Ureter (tissue), 1 donor: ENCODE results near the gene INF2. TPM values are rescaled to one million over a fixed set of nuclear protein-coding genes. Genes with fewer than 3 reads are reported as not detected.
A peak's percentile ranks its signal among the peaks of the same experiment; 100 is the strongest.

Experiments used
- DNase-seq: peaks from one replicate; pipeline ENCODE4 v3.0.0-alpha.2; 2020; ENCODE audit warnings: low spot score
- total RNA-seq: library from RNA; stranded (reverse); gene quantifications from one replicate; pipeline ENCODE4 v1.2.4, GENCODE V29; 2023
- donor health status: DM: yes; HTN: yes; CAD: no.

The INF2 gene
- total RNA-seq, 1 donor from 2014 or later, result 81.6 TPM

DNA sequence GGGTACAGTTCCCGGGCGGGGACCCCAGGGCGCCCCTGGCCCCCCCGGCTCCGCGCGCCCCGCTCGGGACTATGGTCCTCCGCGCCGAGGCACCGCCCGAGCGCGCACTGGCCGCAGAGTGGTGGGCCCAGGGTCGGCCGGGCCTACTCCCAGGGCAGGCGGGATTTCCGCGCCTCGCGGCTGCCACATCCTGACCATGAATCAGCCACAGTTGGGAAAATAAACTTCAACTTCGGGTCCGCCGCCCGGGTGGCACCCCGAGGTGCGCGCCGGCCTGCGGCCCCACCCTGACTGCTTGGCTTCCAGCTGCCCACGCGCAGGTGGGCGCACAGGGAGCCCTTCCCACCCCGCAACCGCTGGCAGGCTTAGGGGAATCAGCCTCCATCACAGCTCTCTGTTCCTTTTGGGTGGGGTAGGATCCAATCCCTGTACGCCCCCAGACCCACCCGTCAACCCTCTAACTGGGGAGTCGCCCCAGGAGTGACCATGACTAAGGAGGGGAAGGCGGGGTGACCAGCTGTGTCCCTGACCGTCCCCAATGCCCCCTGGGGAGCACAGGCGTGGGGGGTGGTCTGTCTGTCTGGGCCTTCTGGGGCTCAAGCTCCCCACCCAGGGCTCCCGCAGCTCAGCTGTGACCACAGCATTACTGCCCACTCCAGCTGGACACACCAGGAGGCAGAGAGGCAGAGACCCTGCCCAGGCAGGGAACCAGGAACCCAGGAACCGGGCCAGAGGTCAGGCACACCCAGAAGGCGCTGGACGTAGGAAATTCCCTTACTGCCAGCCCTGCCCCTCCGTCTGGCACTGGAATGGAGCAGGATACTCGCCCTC, 678 bp downstream of the INF2 start:
- DNase-seq, result no peak

DNA sequence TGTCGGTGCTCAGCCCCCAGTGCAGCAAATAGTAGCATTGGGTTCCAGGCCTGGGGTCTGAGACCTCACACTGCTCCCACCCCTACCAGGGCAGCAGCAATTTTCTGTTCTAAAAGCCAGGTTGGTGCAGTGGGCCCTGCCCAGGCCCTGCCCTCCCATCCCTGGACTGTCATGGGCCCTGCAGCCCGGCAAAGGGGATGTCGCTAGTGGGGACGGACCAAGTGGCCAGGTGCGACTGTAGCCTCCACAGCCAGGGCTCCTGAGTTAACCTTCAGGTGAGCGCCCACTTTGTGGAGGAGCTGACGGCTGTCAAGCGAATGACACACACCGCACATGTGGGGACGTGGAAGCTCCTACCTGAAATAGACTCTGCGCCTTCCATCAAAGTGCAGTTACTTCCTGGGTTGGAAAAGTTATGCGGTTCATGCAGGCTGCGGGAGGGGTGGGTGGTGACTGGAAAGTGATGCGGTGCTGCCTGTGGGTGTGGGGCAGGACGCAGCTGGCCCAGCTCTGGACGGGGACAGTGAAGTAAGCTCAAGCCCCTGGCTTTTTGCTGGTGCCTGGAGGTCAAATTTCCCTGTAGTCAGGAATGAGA, 1.5 kb downstream of the INF2 start:
- no peak for DNase-seq

DNA sequence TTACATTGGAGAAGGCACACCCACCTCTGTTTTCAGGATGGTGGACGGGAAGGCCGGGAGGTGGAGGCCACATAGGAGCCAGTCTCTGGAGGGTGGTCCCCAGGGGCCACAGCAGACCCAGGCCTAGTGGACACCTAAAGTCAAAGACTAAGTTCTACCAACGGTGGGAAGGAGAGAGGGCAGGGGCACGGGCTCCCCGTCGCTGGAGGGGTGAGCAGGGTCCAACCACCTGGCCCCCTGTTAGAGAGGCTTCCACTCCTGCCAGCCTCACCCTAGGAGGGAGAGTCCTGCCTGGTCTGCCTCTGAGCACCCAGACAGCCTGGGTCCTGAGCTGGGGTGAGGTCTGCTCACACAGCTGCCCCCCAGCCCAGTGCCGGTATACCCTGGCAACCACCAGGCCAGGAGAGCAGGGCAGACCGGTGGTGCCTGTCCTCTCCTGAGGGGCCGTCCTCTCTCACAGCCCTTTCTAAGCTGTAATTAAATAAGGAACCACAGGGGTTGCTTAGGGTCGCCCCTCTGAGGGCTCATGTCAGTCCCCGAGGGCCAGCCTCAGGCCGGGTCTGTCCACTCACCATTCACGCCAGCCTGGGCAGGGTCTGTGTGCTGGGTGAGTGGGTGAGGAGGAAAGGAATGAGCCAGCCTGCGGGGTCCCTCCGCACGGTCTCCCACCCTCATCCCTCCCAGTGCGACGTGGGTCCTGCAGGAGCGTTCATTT, 2.3 kb downstream of the INF2 start:
- no peak for DNase-seq

DNA sequence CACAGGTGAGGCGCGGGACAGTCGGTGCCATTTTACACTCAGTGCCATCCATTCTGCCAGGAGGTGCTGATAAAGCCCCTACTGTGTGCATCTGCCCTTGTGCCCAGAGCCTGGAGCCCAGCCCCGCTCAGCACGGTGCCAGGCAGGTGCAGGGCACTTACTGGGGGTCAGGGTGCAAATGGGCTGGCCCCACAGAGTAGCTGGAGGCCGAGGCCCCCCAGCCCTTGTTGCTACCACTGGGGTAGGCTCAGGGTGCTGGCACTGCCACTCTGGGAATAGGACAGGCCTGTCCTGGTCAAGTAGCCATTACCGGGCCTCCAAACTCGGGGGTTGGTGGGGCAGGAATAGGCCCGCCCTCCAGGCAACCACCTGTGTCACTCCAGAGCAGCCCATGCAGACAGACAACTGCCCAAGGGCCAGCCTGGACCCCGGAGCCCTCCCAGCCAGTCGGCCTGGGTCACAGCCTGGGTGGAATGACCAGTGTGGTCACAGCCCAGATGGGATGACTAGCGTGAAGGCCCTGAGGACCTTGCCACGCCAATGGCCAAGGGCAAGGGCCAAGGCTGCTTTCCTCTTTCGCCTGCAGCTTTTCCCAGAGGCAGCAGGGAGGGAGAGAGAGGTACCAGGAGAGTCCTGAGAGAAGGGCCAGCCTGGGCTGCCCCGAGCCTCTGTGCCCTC, 3.0 kb downstream of the INF2 start:
- DNase-seq, result no peak

DNA sequence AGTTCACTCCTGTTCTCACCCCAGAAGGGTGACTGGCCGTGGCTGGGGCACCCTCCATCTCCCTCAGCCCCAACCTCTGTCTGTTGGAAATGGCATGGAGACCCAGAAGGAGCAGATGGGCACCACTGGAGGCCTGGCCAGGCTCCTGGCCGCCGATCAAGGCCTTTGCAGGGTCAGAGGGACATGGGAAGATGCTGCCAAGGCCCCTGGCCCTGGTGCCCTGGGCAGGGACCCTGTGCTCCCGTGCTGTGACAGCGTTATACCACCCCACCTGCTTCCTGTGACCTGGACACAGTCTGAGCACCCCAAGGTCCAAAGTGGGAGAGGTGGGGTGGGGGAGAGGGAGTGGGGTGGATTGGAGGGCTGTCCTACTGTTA, 3.5 kb downstream of the INF2 start:
- DNase-seq, result no peak

- no peak for DNase-seq
Observed at GRCh38 chr14:104693482-104694431, 4.3 kb downstream of the INF2 start.

- DNase-seq, result no peak
Observed at GRCh38 chr14:104694475-104694950, 5.1 kb downstream of the INF2 start.

- no peak for DNase-seq
Observed at GRCh38 chr14:104694991-104695659, 5.7 kb downstream of the INF2 start.

DNA sequence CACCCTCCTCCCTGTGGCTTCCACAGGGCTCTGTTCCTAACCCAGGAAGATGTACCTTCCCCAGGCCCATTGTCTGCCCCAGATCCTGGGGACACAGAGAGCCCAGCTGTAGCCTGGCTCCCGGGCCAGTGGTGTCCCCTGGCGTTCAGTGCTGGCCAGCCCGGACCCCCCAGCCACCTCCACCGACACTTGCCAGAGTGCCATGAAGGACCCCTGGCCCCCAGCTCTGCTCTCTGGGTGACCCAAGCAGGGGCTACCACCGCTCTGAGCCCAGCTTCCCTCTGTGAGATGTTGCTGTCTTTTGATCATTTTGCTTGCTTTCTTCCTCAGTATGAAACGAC, 6.2 kb downstream of the INF2 start:
- no peak for DNase-seq

- no peak for DNase-seq
Observed at GRCh38 chr14:104696671-104697316, 7.4 kb downstream of the INF2 start.

GRCh38 chr14:104697317-104697703, 7.9 kb downstream of the INF2 start:
- no peak for DNase-seq

DNA sequence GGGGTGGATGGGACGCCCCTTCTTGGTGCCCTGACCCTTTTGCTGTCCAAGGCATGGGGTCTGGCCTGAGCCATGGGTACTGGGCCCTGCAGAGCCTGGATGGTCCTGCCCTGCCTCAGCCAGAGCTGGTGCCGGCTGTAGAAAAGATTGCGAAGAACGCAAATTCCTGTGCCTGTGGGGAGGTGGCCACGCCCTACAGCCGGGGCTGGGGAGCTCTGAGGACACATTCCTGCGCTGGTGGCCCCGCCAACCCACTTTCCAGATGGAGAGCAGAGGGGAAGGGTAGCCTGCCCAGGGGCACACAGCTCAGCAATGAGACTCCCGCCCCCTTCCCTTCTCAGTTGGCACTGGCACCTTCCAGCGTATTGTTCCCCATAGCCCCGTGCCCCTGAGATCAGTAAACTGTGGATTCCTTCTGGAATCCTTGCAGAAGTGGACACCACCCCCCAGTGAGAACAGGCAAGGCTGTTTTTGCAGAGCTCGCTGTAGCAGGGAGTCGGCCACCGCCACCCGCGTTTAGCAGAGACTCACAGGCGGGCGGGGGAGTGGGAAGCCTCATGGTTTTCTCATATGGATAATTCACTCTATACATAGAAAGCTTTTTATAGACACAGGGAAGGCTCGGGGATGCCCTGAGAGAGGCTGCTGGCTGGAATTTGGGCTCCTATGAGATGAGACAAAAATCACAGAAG, 8.6 kb downstream of the INF2 start:
- DNase-seq, result no peak

DNA sequence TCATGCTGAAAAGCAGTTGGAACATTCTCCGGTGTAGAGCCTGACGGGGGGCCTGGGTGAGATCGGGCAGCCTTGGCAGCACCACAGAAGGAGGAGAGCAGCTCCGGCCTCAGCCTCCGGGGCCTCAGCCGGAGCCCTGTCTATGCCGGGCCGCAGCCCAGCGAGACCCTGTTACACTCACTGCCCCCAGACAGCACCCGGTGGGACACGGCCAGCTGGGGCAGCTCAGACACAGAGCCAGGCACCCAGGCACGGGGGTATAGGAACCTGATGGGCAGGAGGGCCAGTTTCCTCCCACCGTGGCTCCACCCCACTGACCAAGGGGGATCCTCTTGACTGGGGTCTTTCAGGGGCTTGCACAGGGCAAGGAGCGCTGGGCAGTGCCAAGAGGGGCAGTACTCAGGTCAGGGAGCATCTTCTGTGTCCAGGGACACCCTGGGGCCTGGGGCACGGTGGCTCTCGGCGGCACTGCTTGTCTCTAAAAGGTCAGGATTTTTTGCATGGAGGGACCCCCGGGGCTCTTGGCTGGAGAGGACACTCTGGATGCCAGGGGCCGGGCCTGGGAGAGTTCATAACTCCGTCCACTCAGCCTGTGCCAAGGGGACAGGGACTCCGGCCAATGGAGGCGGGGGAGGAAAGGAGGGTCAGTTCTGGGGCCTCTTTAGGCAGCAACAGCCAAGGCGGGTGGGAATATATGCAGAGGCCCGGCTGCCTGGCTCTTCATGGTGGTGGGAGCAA, 9.4 kb downstream of the INF2 start:
- DNase-seq, result peak; percentile 74

GRCh38 chr14:104699426-104699748, 10.0 kb downstream of the INF2 start:
- no peak for DNase-seq

- DNase-seq, result no peak
Observed at GRCh38 chr14:104700225-104700651, 10.8 kb downstream of the INF2 start.

DNA sequence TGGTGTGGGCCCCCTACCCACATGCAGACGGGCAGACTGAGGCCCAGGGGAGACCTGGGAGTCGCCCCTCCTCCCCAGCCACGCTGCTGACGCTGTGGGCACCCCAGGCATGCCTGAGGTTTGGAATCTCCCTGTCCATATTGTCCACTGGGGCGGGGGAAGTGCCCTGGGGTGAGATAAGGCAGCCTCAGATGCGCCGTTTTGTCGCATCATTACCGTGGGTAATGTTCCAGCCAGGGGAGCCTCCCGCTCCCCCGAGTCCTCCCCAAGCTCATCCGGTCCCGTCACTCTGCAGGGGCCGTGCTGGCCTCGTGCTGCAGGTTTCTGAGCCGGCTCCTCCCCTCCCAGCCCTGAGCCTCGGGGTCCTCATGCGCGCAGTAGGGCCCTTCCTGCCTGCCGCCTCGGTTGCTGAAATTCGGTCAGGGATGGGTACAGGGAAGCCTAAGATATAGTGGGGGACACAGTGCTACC, 11.4 kb downstream of the INF2 start:
- DNase-seq, result no peak

DNA sequence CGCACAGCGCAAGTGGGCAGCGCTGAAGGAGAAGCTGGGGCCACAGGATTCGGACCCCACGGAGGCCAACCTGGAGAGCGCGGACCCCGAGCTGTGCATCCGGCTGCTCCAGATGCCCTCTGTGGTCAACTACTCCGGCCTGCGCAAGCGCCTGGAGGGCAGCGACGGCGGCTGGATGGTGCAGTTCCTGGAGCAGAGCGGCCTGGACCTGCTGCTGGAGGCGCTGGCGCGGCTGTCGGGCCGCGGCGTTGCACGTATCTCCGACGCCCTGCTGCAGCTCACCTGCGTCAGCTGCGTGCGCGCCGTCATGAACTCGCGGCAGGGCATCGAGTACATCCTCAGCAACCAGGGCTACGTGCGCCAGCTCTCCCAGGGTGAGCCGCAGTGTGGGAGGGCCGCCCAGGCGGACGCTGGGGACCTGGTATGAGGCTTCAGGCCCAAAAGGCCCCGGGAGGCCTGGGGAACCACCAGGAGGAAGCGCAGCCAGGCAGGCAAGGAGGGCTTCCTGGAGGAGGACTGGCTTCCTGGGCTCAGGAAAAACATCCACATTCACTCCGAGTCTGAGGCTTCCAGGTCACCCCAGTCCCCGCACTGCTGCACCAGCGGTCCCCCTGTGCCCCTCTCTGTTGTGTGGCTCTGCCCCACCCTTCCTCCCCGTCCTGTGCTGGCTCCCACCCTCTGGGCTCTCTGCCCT, 12.1 kb downstream of the INF2 start:
- no peak for DNase-seq

DNA sequence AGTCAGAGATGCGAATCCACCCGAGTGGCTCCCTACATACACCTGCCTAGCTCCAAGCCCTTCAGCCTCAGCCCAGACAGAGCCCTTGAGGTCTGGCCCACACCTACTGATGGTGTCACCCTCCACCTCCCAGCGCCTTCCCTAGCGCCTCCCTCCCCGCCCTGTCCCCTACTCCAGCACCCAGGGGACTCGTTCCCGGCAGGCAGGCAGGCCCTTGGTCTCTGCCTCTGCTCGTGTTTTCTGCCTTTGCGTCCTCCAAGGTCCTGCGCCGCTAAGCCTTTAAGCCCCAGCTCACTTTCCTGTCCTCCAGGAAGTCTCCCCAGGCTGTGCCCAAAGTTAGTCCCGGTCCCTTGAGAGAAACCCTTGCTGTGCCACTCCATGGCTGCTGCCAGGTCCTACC, 12.7 kb downstream of the INF2 start:
- no peak for DNase-seq
